ENCODE results near the gene EFR3B. TPM values are rescaled to one million over a fixed set of nuclear protein-coding genes. Genes with fewer than 3 reads are reported as not detected.

The EFR3B gene
- total and polyA plus RNA-seq, 2 donors from 2014 or later: 0.39 to 1.1 TPM

- no peak overlapping the region for H3K27ac ChIP-seq (ENCODE audit: low read depth in 2 of 2, low read length in 2 of 2)
- H3K4me3 ChIP-seq (ENCODE audit: low read length in 3 of 3): no peak overlapping the region
- H3K9ac ChIP-seq (ENCODE audit: low read length in 3 of 3): no peak overlapping the region
- FAIRE-seq (no peak), DNase-seq (no peak)
- H3K4me1 ChIP-seq (ENCODE audit: control insufficient read depth in 2 of 3, insufficient read depth in 2 of 3, low read depth in 1 of 3, low read length in 3 of 3): no peaks in the 10 kb centered on the region
- no peaks in the 10 kb centered on the region for H3K36me3 ChIP-seq (ENCODE audit: control insufficient read depth in 2 of 3, insufficient read depth in 3 of 3, low read length in 3 of 3)
- intact Hi-C loops (cut with DNase I): no loop called here
- no peaks in the 10 kb centered on the region for H3K27me3 ChIP-seq (ENCODE audit: control insufficient read depth, insufficient read depth, low read length)
- H3K9me3 ChIP-seq (ENCODE audit: control insufficient read depth in 2 of 3, insufficient read depth in 1 of 3, low read length in 3 of 3): no peaks in the 10 kb centered on the region
- TF ChIP-seq CTCF (IDR thresholded peaks at IDR 0.05; ENCODE audit: borderline replicate concordance, extremely low read depth, insufficient read depth): no peak
These were observed 48.9 kb downstream of the EFR3B start for GRCh38 chr2:25090801-25091200.

GRCh38 chr2:25091265-25091664, 49.4 kb downstream of the EFR3B start:
- FAIRE-seq: no peak
- no peak overlapping the region for H3K27ac ChIP-seq (ENCODE audit: low read depth in 2 of 2, low read length in 2 of 2)
- H3K9ac ChIP-seq (ENCODE audit: low read length in 3 of 3): no peak overlapping the region

GRCh38 chr2:25098056-25098455, 56.2 kb downstream of the EFR3B start:
- FAIRE-seq: no peak
- H3K27ac ChIP-seq (ENCODE audit: low read depth in 2 of 2, low read length in 2 of 2): no peak overlapping the region
- H3K4me3 ChIP-seq (ENCODE audit: low read length in 3 of 3): no peak overlapping the region
- no peaks in the 10 kb centered on the region for H3K9me3 ChIP-seq (ENCODE audit: control insufficient read depth in 2 of 3, insufficient read depth in 1 of 3, low read length in 3 of 3)
- H3K9ac ChIP-seq (ENCODE audit: low read length in 3 of 3): no peak overlapping the region
- DNase-seq: peak in 3 of 5 donors; percentile 22 to 39 (median 38)
- H3K4me1 ChIP-seq (ENCODE audit: control insufficient read depth in 2 of 3, insufficient read depth in 2 of 3, low read depth in 1 of 3, low read length in 3 of 3): peaks cover 0 to 7% (median 0%) of the 10 kb centered on the region in 3 donors
- H3K27me3 ChIP-seq (ENCODE audit: control insufficient read depth, insufficient read depth, low read length): no peaks in the 10 kb centered on the region
- TF ChIP-seq CTCF (IDR thresholded peaks at IDR 0.05; ENCODE audit: borderline replicate concordance, extremely low read depth, insufficient read depth): no peak
- H3K36me3 ChIP-seq (ENCODE audit: control insufficient read depth in 2 of 3, insufficient read depth in 3 of 3, low read length in 3 of 3): no peaks in the 10 kb centered on the region
- intact Hi-C loops (cut with DNase I): no loop called here

More at GRCh38 chr2:25091265-25091664, 49.4 kb downstream of the EFR3B start:
- intact Hi-C loops (cut with DNase I): no loop called here
- DNase-seq: no peak
- Histone ChIP-seq H3K36me3 (ENCODE audit: control insufficient read depth in 2 of 3, insufficient read depth in 3 of 3, low read length in 3 of 3) (no peaks in the 10 kb centered on the region), H3K27me3 (ENCODE audit: control insufficient read depth, insufficient read depth, low read length) (no peaks in the 10 kb centered on the region), H3K9me3 (ENCODE audit: control insufficient read depth in 2 of 3, insufficient read depth in 1 of 3, low read length in 3 of 3) (no peaks in the 10 kb centered on the region), H3K4me3 (ENCODE audit: low read length in 3 of 3) (no peak overlapping the region), H3K4me1 (ENCODE audit: control insufficient read depth in 2 of 3, insufficient read depth in 2 of 3, low read depth in 1 of 3, low read length in 3 of 3) (no peaks in the 10 kb centered on the region)
- TF ChIP-seq CTCF (IDR thresholded peaks at IDR 0.05; ENCODE audit: borderline replicate concordance, extremely low read depth, insufficient read depth): no peak
